HG03460 (cell line): Measurements from ENCODE around the gene SMAD7.

ENCODE experiments used
- ATAC-seq: cut with Tn5 transposase; IDR thresholded peaks from one replicate; pipeline ENCODE4 v1.9.1; 2021; ENCODE audit not compliant: unreplicated experiment

Gene SMAD7

GRCh38 chr18:48950536-48951447, at the start of gene SMAD7:
Gene SMAD7, minus strand, starts transcription at chr18:48950965. Its CDS starts 541 bp downstream, at chr18:48950424.
- no peak for ATAC-seq

- no peak for ATAC-seq
Measured at GRCh38 chr18:48999569-48999968, 48.8 kb upstream of the SMAD7 start.

GRCh38 chr18:48997985-48998831, 47.4 kb upstream of the SMAD7 start:
- no peak for ATAC-seq

- ATAC-seq = no peak
Measured at GRCh38 chr18:48997681-48997984, 46.9 kb upstream of the SMAD7 start.

- no peak for ATAC-seq
Measured at GRCh38 chr18:48996901-48997463, 46.2 kb upstream of the SMAD7 start.

- ATAC-seq = no peak
Measured at GRCh38 chr18:48996041-48996440, 45.3 kb upstream of the SMAD7 start.

GRCh38 chr18:48994926-48995835, 44.4 kb upstream of the SMAD7 start:
- ATAC-seq = no peak

GRCh38 chr18:48994044-48994651, 43.4 kb upstream of the SMAD7 start:
- no peak for ATAC-seq

- ATAC-seq = no peak
Measured at GRCh38 chr18:48993586-48993985, 42.8 kb upstream of the SMAD7 start.

- no peak for ATAC-seq
Measured at GRCh38 chr18:48992791-48993555, 42.2 kb upstream of the SMAD7 start.

- no peak for ATAC-seq
Measured at GRCh38 chr18:48992133-48992532, 41.4 kb upstream of the SMAD7 start.

GRCh38 chr18:48991676-48992075, 40.9 kb upstream of the SMAD7 start:
- ATAC-seq = no peak

- ATAC-seq = no peak
Measured at GRCh38 chr18:48991319-48991660, 40.5 kb upstream of the SMAD7 start.

- no peak for ATAC-seq
Measured at GRCh38 chr18:48990481-48991318, 39.9 kb upstream of the SMAD7 start.

- ATAC-seq = no peak
Measured at GRCh38 chr18:48989304-48990303, 38.8 kb upstream of the SMAD7 start.

GRCh38 chr18:48988508-48989303, 37.9 kb upstream of the SMAD7 start:
- no peak for ATAC-seq

- ATAC-seq = no peak
Measured at GRCh38 chr18:48987821-48988220, 37.1 kb upstream of the SMAD7 start.
